ENCODE data around the gene HOXA6. TPM values are rescaled to one million over a fixed set of nuclear protein-coding genes. Genes with fewer than 3 reads are reported as not detected.

Gene HOXA6
- total and polyA plus RNA-seq, 2 experiments from 2014 or later: not detected

DNA sequence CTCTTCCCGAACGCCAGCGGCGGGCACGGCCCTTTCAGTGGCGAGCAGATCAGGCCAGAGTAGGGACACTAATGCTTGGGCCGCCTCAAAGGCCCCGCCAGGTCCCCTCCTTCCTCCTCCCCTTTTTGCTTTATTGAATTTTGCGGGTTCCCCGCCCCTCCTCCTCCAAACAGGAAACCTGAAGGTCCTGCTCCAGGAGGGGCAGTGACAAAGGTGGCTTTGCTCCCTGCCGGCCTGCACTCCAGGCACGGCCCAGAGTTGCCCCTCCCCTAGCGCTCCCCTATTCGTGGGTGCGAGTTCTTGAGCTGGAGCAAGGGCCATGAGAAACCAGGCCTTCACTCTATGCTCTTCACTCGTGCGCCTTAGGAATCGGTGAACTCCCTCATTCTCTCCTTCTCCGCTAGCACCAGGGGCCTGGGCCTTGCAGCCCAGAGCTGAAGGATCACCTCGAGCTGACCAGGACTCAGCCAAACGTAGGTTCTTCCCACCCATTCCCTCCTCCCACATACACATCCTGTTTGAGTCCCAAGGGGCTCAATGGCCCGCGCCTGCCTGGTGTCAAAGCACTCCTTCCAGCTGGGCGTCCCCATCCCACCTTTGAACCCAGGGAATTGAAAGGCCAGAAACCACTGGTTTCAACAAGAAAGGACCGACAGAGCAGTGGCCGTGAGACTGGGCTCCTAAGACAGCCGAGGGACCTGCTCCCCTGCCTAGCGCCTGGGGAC lies 619 bp upstream of the HOXA6 start:
- Histone ChIP-seq H3K4me3 (peak overlapping the region; percentile 43), H3K79me2 (replicated peaks; ENCODE audit: insufficient read depth) (no peaks in the 10 kb centered on the region)
- peaks cover 18% of the 10 kb centered on the region for H3K4me1 Mint-ChIP-seq

More for the DNA sequence above, 619 bp upstream of the HOXA6 start:
- Histone ChIP-seq H3K9me2 (ENCODE audit: insufficient read depth) (no peaks in the 10 kb centered on the region), H4K20me1 (replicated peaks; ENCODE audit: insufficient read depth) (peaks cover 48% of the 10 kb centered on the region), H3K4me1 (ENCODE audit: insufficient read depth) (peaks cover 20% of the 10 kb centered on the region), H3K36me3 (ENCODE audit: insufficient read depth) (no peaks in the 10 kb centered on the region), H2AFZ (peak overlapping the region; percentile 38; the same call in 1 of the 2 replicates), H3K4me2 (peak overlapping the region; percentile 71), H3K27ac (ENCODE audit: low read depth) (no peak overlapping the region), H3K27me3 (ENCODE audit: insufficient read depth) (peaks cover 100% of the 10 kb centered on the region), H3F3A (replicated peaks; ENCODE audit: low read depth) (peaks cover 35% of the 10 kb centered on the region)
- H3K36me3 Mint-ChIP-seq (ENCODE audit: low read depth): no peaks in the 10 kb centered on the region
- peaks cover 21% of the 10 kb centered on the region for H3K9me3 Mint-ChIP-seq
- TF ChIP-seq, protein P1, sequence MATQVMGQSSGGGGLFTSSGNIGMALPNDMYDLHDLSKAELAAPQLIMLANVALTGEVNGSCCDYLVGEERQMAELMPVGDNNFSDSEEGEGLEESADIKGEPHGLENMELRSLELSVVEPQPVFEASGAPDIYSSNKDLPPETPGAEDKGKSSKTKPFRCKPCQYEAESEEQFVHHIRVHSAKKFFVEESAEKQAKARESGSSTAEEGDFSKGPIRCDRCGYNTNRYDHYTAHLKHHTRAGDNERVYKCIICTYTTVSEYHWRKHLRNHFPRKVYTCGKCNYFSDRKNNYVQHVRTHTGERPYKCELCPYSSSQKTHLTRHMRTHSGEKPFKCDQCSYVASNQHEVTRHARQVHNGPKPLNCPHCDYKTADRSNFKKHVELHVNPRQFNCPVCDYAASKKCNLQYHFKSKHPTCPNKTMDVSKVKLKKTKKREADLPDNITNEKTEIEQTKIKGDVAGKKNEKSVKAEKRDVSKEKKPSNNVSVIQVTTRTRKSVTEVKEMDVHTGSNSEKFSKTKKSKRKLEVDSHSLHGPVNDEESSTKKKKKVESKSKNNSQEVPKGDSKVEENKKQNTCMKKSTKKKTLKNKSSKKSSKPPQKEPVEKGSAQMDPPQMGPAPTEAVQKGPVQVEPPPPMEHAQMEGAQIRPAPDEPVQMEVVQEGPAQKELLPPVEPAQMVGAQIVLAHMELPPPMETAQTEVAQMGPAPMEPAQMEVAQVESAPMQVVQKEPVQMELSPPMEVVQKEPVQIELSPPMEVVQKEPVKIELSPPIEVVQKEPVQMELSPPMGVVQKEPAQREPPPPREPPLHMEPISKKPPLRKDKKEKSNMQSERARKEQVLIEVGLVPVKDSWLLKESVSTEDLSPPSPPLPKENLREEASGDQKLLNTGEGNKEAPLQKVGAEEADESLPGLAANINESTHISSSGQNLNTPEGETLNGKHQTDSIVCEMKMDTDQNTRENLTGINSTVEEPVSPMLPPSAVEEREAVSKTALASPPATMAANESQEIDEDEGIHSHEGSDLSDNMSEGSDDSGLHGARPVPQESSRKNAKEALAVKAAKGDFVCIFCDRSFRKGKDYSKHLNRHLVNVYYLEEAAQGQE (IDR thresholded peaks at IDR 0.05; ENCODE audit: unreplicated experiment): no peak
- TF ChIP-seq, protein P2, sequence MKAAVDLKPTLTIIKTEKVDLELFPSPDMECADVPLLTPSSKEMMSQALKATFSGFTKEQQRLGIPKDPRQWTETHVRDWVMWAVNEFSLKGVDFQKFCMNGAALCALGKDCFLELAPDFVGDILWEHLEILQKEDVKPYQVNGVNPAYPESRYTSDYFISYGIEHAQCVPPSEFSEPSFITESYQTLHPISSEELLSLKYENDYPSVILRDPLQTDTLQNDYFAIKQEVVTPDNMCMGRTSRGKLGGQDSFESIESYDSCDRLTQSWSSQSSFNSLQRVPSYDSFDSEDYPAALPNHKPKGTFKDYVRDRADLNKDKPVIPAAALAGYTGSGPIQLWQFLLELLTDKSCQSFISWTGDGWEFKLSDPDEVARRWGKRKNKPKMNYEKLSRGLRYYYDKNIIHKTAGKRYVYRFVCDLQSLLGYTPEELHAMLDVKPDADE (IDR thresholded peaks at IDR 0.05): no peak
- no peak for TF ChIP-seq ZNF331 (CRISPR knock-in tag; IDR thresholded peaks at IDR 0.05; ENCODE audit: low read depth)
- TF ChIP-seq STAT1 (IDR thresholded peaks at IDR 0.05; ENCODE audit: unreplicated experiment): no peak
- peak; percentile 95 for TF ChIP-seq EZH2 (IDR thresholded peaks at IDR 0.05; ENCODE audit: low read depth, unreplicated experiment)
- no peak for TF ChIP-seq CREB1 (CRISPR knock-in tag; IDR thresholded peaks at IDR 0.05; ENCODE audit: low read depth)
- TF ChIP-seq NANOG (IDR thresholded peaks at IDR 0.05; ENCODE audit: borderline replicate concordance): no peak
- no peak for TF ChIP-seq ZNF462 (CRISPR knock-in tag; IDR thresholded peaks at IDR 0.05)
- no peak for TF ChIP-seq POLR2AphosphoS5 (IDR thresholded peaks at IDR 0.05; ENCODE audit: low read depth)
- no peak for TF ChIP-seq ZNF114 (CRISPR knock-in tag; IDR thresholded peaks at IDR 0.05)
- peak; percentile 81 for TF ChIP-seq EZH2phosphoT487 (IDR thresholded peaks at IDR 0.05; ENCODE audit: unreplicated experiment)
- no peak for TF ChIP-seq JUNB (IDR thresholded peaks at IDR 0.05; ENCODE audit: unreplicated experiment)
- TF ChIP-seq, protein P3, sequence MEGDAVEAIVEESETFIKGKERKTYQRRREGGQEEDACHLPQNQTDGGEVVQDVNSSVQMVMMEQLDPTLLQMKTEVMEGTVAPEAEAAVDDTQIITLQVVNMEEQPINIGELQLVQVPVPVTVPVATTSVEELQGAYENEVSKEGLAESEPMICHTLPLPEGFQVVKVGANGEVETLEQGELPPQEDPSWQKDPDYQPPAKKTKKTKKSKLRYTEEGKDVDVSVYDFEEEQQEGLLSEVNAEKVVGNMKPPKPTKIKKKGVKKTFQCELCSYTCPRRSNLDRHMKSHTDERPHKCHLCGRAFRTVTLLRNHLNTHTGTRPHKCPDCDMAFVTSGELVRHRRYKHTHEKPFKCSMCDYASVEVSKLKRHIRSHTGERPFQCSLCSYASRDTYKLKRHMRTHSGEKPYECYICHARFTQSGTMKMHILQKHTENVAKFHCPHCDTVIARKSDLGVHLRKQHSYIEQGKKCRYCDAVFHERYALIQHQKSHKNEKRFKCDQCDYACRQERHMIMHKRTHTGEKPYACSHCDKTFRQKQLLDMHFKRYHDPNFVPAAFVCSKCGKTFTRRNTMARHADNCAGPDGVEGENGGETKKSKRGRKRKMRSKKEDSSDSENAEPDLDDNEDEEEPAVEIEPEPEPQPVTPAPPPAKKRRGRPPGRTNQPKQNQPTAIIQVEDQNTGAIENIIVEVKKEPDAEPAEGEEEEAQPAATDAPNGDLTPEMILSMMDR (conservative IDR thresholded peaks at IDR 0.05; ENCODE audit: low read depth in 2 of 2): no peak
- H3K27ac Mint-ChIP-seq: no peak overlapping the region
- H3K27me3 Mint-ChIP-seq (ENCODE audit: insufficient read depth, low read depth, poor library complexity): peaks cover 100% of the 10 kb centered on the region
- peak overlapping the region; percentile 62 for H3K4me3 Mint-ChIP-seq
- ATAC-seq (peak; percentile 1; the same call in 1 of the 3 replicates), DNase-seq (ENCODE audit: low spot score) (peak; percentile 41)

Data from GM23338 (cell line).